A549 treated with GW870086 at 1 μM for 4 hours (cell line): ENCODE data around the gene CD244. TPM values are rescaled to one million over a fixed set of nuclear protein-coding genes. Genes with fewer than 3 reads are reported as not detected.

Experiments used
- total RNA-seq: library from RNA; stranded (reverse); fragments of 200-300 nt; extraction: Qiagen RNA extraction; gene quantifications from 5 replicates; pipeline ENCODE4 v1.2.3, GENCODE V29; 2022; ENCODE audit warnings: low read depth

Gene CD244, protein sequence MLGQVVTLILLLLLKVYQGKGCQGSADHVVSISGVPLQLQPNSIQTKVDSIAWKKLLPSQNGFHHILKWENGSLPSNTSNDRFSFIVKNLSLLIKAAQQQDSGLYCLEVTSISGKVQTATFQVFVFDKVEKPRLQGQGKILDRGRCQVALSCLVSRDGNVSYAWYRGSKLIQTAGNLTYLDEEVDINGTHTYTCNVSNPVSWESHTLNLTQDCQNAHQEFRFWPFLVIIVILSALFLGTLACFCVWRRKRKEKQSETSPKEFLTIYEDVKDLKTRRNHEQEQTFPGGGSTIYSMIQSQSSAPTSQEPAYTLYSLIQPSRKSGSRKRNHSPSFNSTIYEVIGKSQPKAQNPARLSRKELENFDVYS
- total RNA-seq = not detected in 5 replicates

DNA sequence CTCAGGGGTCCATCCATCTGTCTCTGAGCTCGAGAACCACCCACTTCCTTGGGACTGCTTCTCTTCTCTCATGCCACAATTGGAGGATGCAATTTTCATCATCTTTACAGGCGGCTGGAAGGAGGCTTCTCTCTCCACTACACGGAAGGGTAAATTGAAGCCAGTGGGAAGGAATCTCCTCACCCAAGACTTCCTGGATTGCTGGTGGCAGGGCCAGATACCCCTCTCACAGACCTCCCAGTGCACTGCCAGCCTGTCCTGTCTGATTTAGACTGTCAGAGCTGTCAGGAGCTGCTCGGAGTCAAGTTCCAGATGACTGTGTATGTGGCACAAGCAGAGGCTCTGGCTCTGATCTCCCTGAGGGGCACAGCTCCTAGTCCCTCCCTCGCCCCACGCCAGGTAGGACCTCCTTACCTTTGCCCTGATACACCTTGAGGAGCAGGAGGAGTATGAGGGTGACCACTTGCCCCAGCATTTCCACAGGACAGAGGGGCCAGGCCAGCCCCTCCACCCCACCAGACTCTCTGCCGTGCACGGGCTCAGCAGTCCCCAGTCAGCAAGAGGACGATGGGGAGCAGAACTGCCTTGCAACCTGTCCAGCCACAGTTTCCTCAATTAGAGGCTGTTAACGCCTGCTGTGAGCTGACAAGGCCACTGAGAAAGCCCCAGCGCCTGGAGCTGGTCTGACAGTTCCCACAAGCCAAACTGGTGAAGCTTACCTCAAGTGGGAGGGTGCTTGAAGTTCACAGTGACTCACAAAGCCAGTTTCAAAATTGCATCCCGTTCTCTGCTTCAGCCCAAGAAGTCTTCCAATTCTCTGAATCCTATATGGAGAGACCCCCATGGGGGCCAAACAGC, at the start of gene CD244:
TSS of gene CD244 (minus strand) at position 685 of the 858 bp plus-strand sequence. CDS start at position 475, 210 bp downstream.

DNA sequence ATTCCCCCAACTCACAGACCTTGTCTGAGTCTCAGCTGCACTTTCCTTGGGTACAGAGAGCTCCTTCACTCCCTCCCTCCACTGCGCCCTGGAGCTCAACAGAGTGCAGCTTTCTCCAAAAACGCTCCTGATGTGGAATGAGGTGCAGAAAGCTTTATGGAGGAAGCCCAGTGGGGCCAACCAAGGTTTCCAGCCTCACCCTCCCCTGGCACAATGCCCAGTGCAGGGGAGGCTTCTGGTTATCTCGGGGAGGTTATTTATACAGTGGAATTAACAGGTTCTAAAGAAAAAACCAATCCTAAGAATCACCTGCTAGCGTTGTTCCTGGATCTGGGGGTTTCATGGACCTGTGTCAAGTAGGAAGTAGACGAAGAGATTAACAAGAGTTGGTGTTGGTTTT, 22.4 kb upstream of the CD244 start, which contains the start of gene ITLN1:
TSS of gene ITLN1 (minus strand) at position 139 of the 400 bp plus-strand sequence. CDS start 303 bp downstream, outside the sequence.

DNA sequence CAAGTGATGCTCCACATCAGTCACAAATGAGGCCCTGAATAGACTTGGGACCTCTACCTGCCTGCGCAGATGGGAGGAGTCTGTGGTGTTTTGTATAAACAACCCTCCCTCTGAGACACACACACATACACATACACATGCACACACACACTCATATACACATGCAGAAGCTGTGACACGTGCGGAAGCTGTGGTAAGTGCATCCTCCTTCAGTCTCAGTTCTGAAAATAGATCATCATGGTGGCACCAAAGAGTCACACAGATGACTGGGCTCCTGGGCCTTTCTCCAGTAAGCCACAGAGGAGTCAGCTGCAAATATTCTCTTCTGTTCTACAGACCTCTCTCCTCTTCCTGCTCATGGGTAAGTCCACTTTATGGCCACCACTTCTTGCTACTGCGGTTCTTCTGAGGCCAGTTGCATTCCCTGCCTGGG, 66.7 kb downstream of the CD244 start, which contains the start of gene LY9:
TSS of gene LY9 (plus strand) at position 224 of the 433 bp plus-strand sequence. CDS start at position 238, 14 bp downstream.

Other genes with a start within 250 kb of the CD244 start
- gene SLAMF1, start 215.8 kb downstream of the CD244 start, total RNA-seq = not detected in 5 replicates
- not detected in 5 replicates for gene CD48, start 151.1 kb downstream of the CD244 start, total RNA-seq
- gene SLAMF7, start 123.6 kb downstream of the CD244 start, total RNA-seq = 1.1 to 2.8 TPM (median 1.8 TPM) in 5 replicates
- gene LY9, start 66.7 kb downstream of the CD244 start, total RNA-seq = 0.11 to 0.22 TPM (median 0.16 TPM) in 5 replicates
- gene ITLN1, start 22.3 kb upstream of the CD244 start, total RNA-seq = not detected in 5 replicates
- gene ITLN2, start 91.9 kb upstream of the CD244 start, total RNA-seq = 0.30 to 0.93 TPM (median 0.57 TPM) in 5 replicates
- gene F11R, start 158.3 kb upstream of the CD244 start, total RNA-seq = 46.4 to 85.2 TPM (median 65.9 TPM) in 5 replicates
- gene TSTD1, start 176.1 kb upstream of the CD244 start, total RNA-seq = 0.22 to 0.33 TPM (median 0.30 TPM) in 4 of 5 replicates, not detected in the other
- gene USF1, start 183.1 kb upstream of the CD244 start, total RNA-seq = 49.1 to 56.7 TPM (median 53.8 TPM) in 5 replicates
- gene ARHGAP30, start 207.0 kb upstream of the CD244 start, total RNA-seq = 0.07 to 0.14 TPM (median 0.10 TPM) in 4 of 5 replicates, not detected in the other
- gene NECTIN4, start 226.7 kb upstream of the CD244 start, total RNA-seq = 2.0 to 3.1 TPM (median 2.1 TPM) in 5 replicates
- gene KLHDC9, start 235.5 kb upstream of the CD244 start, total RNA-seq = 1.4 to 2.0 TPM (median 1.6 TPM) in 5 replicates